HG03097 (cell line): ENCODE data around the gene TYW1.
"Not testable (repeated sequence)": the region's sequence is repeated elsewhere in the genome, so short reads cannot be mapped to it uniquely, and the experiment has no call there.

Experiments used
- ATAC-seq: cut with Tn5 transposase; IDR thresholded peaks from one replicate; pipeline ENCODE4 v1.9.1; 2021; ENCODE audit not compliant: unreplicated experiment, low FRiP score

Gene TYW1

GRCh38 chr7:67233506-67233905 is 236.9 kb downstream of the TYW1 start:
- ATAC-seq: not testable (repeated sequence)

- ATAC-seq: not testable (repeated sequence)
Measured at GRCh38 chr7:67236216-67236615, 239.6 kb downstream of the TYW1 start.

GRCh38 chr7:67242871-67243270 is 246.2 kb downstream of the TYW1 start:
- not testable (repeated sequence) for ATAC-seq

- ATAC-seq: not testable (repeated sequence)
Measured at GRCh38 chr7:67248364-67248763, 251.7 kb downstream of the TYW1 start.

- no peak for ATAC-seq
Measured at GRCh38 chr7:67251986-67252558, 255.4 kb downstream of the TYW1 start.

GRCh38 chr7:67255076-67255475 is 258.4 kb downstream of the TYW1 start:
- ATAC-seq: not testable (repeated sequence)

- not testable (repeated sequence) for ATAC-seq
Measured at GRCh38 chr7:67257779-67258178, 261.1 kb downstream of the TYW1 start.

- ATAC-seq: not testable (repeated sequence)
Measured at GRCh38 chr7:67259363-67259762, 262.7 kb downstream of the TYW1 start.

GRCh38 chr7:67260166-67260586 is 263.5 kb downstream of the TYW1 start:
- ATAC-seq: not testable (repeated sequence)

- ATAC-seq: not testable (repeated sequence)
Measured at GRCh38 chr7:67264000-67264399, 267.4 kb downstream of the TYW1 start.

- ATAC-seq: not testable (repeated sequence)
Measured at GRCh38 chr7:67266070-67266469, 269.4 kb downstream of the TYW1 start.

- ATAC-seq: no peak
Measured at GRCh38 chr7:67267914-67268313, 271.3 kb downstream of the TYW1 start.

GRCh38 chr7:67269916-67270315 is 273.3 kb downstream of the TYW1 start:
- ATAC-seq: not testable (repeated sequence)
